Upper lobe of right lung (tissue), 1 donor: Measurements from ENCODE around the gene VPS37D. TPM values are rescaled to one million over a fixed set of nuclear protein-coding genes. Genes with fewer than 3 reads are reported as not detected.
"Not testable (repeated sequence)": the region's sequence is repeated elsewhere in the genome, so short reads cannot be mapped to it uniquely, and the experiment has no call there.

ENCODE experiments used
- ATAC-seq: fragments of 200-7000 bp; cut with Tn5 transposase; one replicate; pipeline ENCODE4 v1.9.1; 2020; ENCODE audit warnings: mild to moderate bottlenecking, moderate library complexity
- DNase-seq: peaks from one replicate; pipeline ENCODE4 v3.0.0-alpha.2; 2020
- H3K27ac ChIP-seq: fragments of 200-600 bp; one replicate; pipeline ENCODE4 v1.8.0; 2022
- H3K27me3 ChIP-seq: fragments of 200-600 bp; one replicate; pipeline ENCODE4 v1.8.0; 2022; ENCODE audit warnings: mild to moderate bottlenecking
- H3K36me3 ChIP-seq: fragments of 200-600 bp; one replicate; pipeline ENCODE4 v1.8.0; 2022
- H3K4me1 ChIP-seq: fragments of 200-600 bp; one replicate; pipeline ENCODE4 v1.8.0; 2022
- H3K4me3 ChIP-seq: fragments of 200-600 bp; one replicate; pipeline ENCODE4 v1.8.0; 2022; ENCODE audit warnings: mild to moderate bottlenecking
- H3K9me3 ChIP-seq: fragments of 200-600 bp; one replicate; pipeline ENCODE4 v1.8.0; 2022
- CTCF ChIP-seq: fragments of 200-600 bp; IDR thresholded peaks from one replicate; pipeline ENCODE4 v1.8.0; 2022; ENCODE audit warnings: antibody characterized with exemption
- intact Hi-C: fragments of 100-400 bp; cut with DNase I; formaldehyde crosslinking; loops from one replicate; pipeline ENCODE4 v1.11.0; 2022
- total RNA-seq: library from RNA; stranded (reverse); fragmentation: NEBNext Ultra II Directional; extraction: Animal tissue kit (Norgen Biotek cat#: 25700); gene quantifications from one replicate; pipeline ENCODE4 v1.2.1, GENCODE V29; 2021
- donor health status: DM: no; HTN: yes; CAD: no; lungs with severe emphysema.

Gene VPS37D
- total RNA-seq, 1 donor from 2014 or later, result 1.4 TPM

DNA sequence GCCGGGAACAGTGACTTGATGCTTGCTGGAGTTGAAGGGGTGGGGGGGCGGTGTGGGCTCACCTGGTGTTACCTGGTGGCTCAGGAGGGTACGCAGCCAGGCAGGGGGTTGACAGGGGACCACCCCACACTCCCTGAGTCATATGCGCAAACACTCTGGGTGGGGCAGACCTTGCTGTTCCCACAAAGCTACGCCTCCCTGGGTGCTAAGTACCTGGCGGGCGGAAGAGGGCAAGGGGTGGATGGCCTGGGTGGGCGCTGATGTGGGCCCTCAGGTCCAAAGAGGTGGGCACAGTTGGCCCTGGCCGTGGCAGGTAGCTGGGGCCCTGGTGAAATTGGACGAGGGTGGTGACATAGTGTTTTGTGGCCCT lies 37.9 kb downstream of the VPS37D start:
- no peaks in the 10 kb centered on the region for H3K4me1 ChIP-seq
- intact Hi-C loops, result no loop called here
- TF ChIP-seq CTCF, result no peak
- H3K9me3 ChIP-seq, result no peaks in the 10 kb centered on the region
- no peaks in the 10 kb centered on the region for H3K36me3 ChIP-seq
- no peaks in the 10 kb centered on the region for H3K27me3 ChIP-seq
- H3K27ac ChIP-seq, result no peak overlapping the region
- ATAC-seq (no peak), DNase-seq (no peak)
- H3K4me3 ChIP-seq, result no peak overlapping the region

GRCh38 chr7:73706126-73707044 lies 38.8 kb downstream of the VPS37D start:
- H3K9me3 ChIP-seq, result no peaks in the 10 kb centered on the region
- H3K4me3 ChIP-seq, result no peak overlapping the region
- intact Hi-C loops, result no loop called here
- no peak for DNase-seq
- no peak for TF ChIP-seq CTCF
- H3K4me1 ChIP-seq, result no peaks in the 10 kb centered on the region
- H3K36me3 ChIP-seq, result no peaks in the 10 kb centered on the region
- H3K27ac ChIP-seq, result no peak overlapping the region
- H3K27me3 ChIP-seq, result no peaks in the 10 kb centered on the region
- no peak for ATAC-seq

DNA sequence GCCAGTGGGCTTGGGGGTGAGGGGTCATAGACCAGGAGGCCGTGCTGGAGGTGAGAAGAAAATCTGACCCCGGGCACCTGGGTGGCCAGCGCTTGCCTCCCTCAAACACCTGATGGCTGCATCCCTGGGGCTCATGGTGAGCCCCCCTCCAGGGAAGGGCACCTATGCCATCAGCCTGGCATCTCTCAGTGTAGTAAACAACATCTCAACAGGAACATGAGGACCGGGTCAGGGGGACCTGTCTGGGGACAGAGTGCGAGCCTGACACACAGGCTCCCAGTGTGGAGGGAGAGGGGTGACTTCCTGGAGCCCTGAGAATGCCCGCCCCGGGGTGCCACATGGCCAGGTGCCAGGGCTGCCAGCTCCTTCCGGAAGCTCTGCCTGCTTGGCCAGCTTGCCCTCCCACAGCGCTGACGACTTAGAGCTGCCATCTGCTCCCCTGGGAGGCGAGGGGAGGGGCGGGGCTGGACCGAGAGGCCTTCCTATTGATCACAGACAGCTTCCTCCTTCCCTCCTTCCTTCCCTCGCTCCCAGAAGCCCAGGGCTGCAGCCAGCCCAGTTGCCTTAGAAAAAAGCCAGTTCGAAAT lies 39.5 kb downstream of the VPS37D start:
- peak; percentile 7 for ATAC-seq
- H3K27ac ChIP-seq, result no peak overlapping the region

DNA sequence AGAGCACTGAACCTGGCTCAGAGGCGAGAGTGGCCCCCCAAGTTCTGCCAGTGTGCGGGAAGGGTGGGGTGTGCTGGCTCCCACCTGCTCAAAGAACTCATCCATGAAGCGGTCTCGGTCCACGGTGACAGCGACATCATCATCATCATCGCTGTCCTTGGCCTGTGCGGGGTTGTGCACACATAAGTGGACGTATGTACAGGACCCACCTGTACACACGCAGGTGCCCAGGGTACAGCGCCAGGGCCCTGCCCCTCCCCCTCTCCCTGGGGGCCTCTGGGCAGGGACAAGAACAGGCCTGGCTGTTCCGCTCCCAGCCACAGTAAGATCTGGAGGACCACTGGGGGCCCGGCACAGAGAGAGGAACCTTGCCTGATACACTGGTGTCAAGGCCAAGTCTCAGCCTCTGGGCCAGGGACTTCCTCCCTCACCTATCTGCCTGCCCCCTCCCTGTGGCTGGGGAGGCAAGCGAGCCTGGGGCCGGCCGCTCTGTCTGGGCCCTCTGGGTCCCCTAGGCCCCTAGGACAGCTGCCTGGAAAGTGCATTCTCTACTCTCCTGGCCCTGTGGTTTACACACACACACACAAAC lies 41.4 kb downstream of the VPS37D start:
- intact Hi-C loops, result no loop called here
- no peak for ATAC-seq
- no peaks in the 10 kb centered on the region for H3K36me3 ChIP-seq
- H3K27ac ChIP-seq, result no peak overlapping the region
- no peak overlapping the region for H3K4me3 ChIP-seq
- no peaks in the 10 kb centered on the region for H3K9me3 ChIP-seq
- no peaks in the 10 kb centered on the region for H3K27me3 ChIP-seq
- no peaks in the 10 kb centered on the region for H3K4me1 ChIP-seq
- no peak for DNase-seq
- no peak for TF ChIP-seq CTCF

More for the DNA sequence above, 39.5 kb downstream of the VPS37D start:
- Histone ChIP-seq H3K9me3 (no peaks in the 10 kb centered on the region), H3K36me3 (no peaks in the 10 kb centered on the region), H3K27me3 (no peaks in the 10 kb centered on the region), H3K4me3 (no peak overlapping the region), H3K4me1 (no peaks in the 10 kb centered on the region)
- no peak for TF ChIP-seq CTCF
- intact Hi-C loops, result no loop called here
- peak; percentile 78 for DNase-seq

GRCh38 chr7:73712773-73713172 lies 45.1 kb downstream of the VPS37D start:
- ATAC-seq (no peak), DNase-seq (no peak)
- TF ChIP-seq CTCF, result no peak
- no peaks in the 10 kb centered on the region for H3K9me3 ChIP-seq
- H3K4me3 ChIP-seq, result no peak overlapping the region
- H3K27ac ChIP-seq, result no peak overlapping the region
- peaks cover 6% of the 10 kb centered on the region for H3K4me1 ChIP-seq
- H3K27me3 ChIP-seq, result no peaks in the 10 kb centered on the region
- no peaks in the 10 kb centered on the region for H3K36me3 ChIP-seq
- intact Hi-C loops, result no loop called here

GRCh38 chr7:73713319-73713718 lies 45.7 kb downstream of the VPS37D start:
- DNase-seq, ATAC-seq, intact Hi-C loops: not testable (repeated sequence)

More at GRCh38 chr7:73713319-73713718, 45.7 kb downstream of the VPS37D start:
- H3K27me3 ChIP-seq, H3K9me3 ChIP-seq, H3K27ac ChIP-seq, H3K4me3 ChIP-seq, H3K36me3 ChIP-seq: not testable (repeated sequence)
- H3K4me1 ChIP-seq, result peaks cover 12% of the 10 kb centered on the region
